HG03558 (cell line): Measurements from ENCODE around the gene EPHA3.

Source experiments
- ATAC-seq: cut with Tn5 transposase; IDR thresholded peaks from one replicate; pipeline ENCODE4 v1.9.1; 2021; ENCODE audit warnings: moderate number of reproducible peaks; ENCODE audit not compliant: unreplicated experiment; ENCODE audit errors: extremely low read depth

EPHA3 gene

DNA sequence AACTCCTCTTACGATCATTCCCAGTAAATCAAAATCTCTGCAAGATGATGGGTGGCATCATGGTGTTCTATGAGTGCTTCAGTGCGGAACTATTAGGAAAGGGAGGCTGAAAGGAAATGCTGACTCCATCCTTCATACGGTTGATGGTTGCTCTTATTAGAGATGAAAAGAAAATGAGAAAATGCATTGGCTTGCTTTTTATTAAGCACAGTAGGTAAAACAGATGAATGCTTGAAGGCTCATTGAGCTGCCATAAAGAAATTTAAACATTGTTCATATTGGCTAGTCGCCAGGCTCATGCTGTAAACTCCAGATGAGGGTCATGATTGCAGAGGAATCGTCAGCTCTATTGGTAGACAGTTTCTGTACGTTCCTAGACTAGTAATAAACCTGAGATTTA is 115.8 kb downstream of the EPHA3 start:
- no peak for ATAC-seq

DNA sequence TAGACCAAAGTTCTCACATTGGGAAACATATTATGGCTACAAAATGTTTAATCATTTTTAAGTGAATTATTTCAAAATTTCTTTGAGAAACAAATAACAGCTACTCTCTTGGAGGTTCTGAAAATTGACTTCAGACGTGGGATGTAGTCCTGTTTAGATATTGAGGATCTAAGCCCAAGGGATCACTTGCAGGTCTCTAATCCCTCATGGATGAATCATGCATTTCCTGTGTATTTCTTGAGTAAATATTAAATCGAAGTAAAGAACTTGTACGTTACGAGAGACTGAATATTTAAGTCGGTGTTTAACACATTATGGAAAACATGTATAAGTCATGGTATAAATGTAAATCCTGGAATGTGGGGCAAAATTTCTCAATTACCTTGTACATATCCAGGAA is 119.8 kb downstream of the EPHA3 start:
- no peak for ATAC-seq

DNA sequence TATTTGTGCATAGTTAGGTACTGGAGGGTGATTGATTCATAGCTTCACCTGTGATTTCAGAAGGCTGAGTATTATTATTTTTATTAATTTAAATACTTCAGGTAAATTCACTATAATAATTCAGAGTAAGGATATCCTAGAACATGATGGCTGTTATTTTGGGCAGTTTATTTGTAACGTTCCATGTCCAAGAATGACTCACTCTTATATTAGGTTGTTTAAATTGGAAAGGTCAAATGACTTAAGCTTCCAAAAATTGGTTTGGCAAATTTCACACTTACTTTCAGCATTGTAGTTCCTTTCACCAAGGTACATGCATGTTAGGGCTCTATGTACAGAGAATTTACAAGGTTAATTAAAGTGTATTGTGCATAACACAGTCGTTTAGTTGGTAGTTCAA is 120.2 kb downstream of the EPHA3 start:
- ATAC-seq = no peak

DNA sequence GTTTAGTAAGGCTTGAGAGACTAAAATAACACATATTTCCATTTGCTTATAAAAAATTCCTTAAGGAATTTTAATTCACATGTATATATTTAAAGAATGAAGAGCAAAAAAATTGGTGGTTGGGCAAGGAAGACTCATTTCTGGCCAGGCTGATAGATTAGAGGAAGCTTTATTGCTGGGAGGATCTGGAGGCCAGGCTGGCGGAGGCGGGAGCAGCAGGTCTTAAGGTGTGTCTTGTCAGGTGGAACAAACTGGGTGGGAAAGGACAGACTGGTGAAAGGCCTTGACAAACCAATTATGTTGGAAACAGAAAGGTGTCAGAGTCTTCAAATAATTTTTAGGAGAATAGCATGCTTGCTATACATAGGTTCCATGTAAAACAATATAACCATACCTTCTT is 124.7 kb downstream of the EPHA3 start:
- no peak for ATAC-seq

DNA sequence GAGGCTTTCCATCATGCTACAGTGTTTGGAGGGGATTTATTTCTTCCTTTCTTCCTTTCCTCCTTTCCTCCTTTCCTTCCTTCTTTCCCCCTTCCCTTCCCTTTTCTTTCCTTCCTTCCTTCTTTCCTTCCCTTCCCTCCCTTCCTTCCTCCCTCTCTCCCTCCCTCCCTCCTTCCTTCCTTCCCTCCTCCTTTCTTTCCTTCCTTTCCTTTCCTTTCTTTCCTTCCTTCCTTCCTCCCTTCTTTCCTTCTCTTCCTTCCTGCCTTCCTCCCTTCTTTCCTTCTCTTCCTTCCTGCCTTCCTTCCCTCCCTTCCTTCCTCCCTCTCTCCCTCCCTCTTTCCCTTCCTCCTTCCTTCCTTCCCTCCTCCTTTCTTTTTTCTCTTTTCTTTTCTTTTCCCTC is 127.2 kb downstream of the EPHA3 start:
- ATAC-seq = no peak

DNA sequence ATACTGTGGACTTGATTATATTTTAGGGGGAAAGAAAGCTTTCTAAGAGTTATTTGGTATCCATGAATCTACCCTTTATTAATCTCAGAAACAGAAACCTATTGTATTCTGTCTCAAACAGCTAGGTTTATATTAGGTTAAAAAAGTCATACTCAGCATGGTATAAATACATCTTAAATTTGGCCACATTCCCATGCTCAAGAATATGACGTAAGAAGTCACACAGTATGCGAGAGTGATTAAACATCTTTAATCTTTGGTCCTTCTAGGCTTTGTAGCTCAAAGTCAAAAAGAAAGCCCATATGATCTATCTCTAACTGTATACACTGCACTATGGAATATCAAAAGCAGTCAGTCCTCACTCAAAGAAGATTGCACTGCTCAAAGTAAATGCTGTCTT is 131.4 kb downstream of the EPHA3 start:
- ATAC-seq = no peak

DNA sequence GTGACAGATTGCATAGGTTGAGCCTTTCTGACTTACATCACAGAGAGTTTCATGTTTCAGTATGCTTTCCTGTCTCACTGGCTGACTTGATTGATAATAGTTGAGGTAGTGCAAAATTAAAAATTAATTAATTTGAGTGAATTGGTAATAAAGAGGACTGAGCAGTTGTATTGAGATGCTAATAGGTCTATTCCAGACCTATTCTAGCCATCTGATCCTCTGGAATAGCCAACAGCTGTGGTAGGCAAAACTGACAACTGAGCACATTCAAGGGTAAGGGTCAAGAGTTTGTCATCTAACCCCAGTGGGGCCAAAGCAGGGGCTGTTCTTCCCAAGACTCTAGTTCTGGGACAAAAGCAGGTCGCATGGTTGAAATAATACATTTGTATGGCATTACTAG is 132.4 kb downstream of the EPHA3 start:
- no peak for ATAC-seq

DNA sequence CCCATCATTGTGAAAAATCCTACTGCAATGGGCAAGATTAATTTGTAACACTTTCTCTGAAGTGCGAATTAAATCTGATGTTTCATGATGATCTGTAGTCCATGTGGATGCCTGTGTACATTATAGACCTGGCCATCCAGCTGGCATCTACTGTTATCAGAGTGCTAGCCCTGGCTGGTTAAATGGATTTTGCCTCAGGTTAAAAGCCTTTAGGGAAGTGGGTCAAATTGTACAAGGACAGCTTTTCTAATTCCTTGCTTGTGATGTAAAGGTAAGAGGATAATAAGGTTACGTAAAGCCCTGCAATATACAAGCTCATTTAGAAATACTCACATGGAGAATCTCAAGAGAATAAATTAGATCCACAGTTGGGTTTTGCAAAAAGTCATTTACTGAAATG is 138.2 kb downstream of the EPHA3 start:
- no peak for ATAC-seq

DNA sequence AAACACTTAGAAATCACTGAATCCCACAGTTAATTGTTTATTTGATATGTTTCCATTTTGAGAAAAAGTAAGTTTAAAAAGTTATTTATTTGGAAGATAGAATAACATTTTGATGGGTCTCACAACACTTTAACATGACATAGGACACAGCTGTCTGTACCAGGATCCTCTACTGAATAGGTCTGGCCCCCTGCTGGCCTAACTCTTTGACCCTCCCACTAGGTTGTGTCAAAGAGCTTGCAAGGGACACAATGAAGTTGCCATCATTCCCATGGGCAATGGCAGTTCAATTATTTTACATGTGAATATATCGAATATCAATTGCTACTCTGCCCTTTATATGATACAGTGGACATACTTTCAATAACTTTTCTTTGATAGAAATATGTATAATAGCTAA is 138.9 kb downstream of the EPHA3 start:
- ATAC-seq = no peak

DNA sequence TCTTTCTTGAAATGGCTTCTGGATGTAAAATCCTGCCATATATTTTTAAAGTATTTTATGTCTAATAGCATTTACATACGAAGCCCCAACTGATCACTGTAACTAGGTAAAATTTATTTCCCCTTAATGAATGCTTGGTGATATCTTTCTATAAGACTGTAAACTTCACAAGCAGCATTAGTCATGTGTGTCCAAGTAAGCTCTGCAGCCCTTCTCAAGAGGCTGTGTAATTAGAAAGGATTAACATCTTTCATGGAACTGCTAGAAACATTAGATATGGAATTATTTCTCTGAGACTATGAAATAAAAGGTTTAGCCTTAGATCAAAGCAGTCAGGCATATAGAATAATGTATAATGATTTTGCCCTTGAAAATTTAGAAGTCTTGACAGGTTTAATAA is 143.3 kb downstream of the EPHA3 start:
- no peak for ATAC-seq

DNA sequence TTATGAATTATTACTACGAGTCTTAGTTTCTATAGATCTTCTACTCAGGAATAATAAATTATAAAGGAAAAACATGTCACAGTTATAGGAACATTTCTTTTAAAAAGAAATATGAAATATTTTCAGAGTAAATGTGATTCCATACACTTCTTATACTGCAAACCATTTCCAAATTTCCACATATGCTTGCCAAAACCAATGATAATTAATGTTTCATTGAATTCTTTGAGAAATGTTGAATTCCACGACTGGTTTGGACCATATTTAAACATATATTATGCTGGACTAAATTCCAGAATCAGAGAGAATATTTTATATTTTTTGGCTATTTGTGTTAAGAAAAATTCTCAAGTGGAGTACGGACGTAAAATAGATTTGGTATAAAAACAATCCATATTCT is 144.6 kb downstream of the EPHA3 start:
- ATAC-seq = no peak

DNA sequence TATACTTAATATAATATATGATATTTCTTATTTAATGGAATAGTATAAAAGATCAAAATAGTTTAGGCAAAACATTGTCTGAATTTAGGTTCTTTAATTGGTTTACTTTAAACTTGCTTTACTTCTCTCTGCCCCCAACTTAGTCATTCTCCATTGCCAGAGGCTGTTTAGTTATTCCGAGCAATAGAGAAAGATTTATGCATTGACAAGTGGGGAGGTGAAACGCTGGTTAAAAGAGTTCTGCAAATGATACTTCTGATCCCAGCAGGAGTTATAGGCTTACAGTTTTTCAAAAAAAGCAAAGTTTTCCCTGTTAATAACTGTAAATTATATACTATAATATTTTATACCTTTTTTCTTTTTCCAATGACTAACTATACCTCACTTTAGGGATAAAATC is 145.4 kb downstream of the EPHA3 start:
- no peak for ATAC-seq

DNA sequence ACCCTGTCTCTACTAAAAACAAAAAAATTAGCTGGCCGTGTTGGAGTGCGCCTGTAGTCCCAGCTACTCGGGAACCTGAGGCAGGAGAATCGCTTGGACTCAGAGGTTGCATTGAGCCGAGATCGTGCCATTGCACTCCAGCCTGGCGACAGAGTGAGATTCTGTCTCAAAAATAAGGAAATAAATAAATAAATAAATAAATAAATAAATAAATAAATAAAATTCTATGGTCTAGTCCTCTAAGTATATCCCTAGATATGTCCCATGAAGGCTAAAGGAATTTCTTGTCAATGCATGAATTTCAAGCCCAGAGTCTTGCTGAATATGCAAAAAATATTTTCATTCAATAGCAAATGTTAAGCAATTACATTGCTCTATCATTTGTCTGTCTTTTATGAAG is 149.0 kb downstream of the EPHA3 start:
- ATAC-seq = no peak

DNA sequence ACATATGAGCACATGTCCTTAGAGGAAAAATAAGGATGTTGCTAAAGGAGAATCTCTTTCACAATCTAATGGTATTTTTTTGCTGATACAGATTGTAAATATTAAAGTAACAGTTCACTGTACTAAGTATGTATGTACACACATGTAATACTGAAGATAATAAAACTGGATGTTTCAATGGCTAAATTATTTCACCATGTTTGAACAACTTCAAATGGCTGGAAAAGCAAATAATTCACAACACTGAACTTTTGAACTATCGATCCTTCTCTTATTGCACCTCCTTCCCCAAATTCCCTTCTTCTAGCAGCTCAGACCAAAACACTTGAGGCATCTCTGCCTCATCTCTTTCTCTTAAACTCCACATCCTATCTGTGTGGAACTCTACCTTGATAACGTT is 149.5 kb downstream of the EPHA3 start:
- no peak for ATAC-seq

DNA sequence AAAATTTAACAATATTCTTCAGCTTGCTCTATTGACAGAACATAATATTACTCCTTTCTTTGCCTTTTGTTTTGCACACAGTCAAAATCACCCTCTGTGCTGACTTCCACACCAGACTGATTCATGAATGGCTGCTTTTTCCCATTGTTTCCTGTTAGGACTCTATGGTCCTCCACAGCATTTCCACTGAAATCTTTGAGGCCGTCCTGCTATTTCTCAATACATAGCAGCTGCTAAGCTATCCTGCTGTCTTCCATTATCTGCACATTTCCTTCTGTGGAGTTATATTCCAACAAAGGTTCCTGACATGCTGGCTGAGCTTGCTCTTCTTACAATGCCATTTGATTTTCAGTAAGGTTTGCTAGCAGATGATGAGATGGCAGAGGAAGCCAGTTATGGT is 153.3 kb downstream of the EPHA3 start:
- ATAC-seq = no peak

DNA sequence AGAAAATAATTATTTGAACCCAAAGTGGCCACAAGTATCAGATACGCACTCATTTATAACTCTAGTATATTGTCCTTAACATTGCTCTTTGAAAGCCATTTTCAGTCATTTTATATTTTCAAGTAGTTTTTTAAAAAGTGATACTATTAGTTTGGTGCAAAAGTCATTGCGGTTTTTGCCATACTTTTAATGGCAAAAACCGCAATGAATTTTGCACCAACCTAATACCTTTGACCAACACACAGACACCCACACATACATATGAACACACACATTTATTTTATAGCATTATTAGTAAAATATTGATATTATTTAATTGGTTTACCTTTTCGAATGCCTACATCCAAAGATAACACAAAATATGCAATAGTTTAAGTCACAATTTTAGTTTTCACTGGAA is 154.3 kb downstream of the EPHA3 start:
- ATAC-seq = no peak

DNA sequence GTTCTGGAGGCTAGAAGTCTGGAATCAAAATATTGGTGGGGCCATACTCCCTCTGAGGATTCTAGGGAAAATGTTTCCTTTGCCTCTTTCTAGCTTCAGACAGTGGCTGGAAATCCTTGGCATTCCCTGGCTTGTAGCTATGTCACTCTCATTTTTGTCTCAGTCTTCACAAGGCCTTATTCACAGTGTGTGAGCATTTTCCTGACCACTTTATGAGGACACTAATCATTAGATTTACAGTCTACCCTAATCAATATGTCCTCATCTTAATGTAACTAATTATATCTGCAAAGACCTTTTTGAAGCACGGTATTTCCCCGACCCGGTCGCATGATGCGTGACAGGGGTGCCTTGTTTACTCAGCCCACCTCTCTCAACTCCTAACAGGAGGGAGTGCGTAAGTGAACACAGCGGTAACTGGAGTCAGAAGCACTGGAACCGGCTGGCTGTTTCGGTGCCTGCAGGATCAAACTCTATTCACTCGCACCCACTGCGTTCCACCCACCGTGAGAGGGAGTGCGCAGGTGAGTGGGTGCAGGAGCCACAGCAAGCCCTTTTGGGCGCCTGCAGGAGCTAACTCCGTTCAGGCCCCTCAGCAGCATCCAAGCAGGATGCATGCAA is 155.0 kb downstream of the EPHA3 start:
- ATAC-seq = no peak

DNA sequence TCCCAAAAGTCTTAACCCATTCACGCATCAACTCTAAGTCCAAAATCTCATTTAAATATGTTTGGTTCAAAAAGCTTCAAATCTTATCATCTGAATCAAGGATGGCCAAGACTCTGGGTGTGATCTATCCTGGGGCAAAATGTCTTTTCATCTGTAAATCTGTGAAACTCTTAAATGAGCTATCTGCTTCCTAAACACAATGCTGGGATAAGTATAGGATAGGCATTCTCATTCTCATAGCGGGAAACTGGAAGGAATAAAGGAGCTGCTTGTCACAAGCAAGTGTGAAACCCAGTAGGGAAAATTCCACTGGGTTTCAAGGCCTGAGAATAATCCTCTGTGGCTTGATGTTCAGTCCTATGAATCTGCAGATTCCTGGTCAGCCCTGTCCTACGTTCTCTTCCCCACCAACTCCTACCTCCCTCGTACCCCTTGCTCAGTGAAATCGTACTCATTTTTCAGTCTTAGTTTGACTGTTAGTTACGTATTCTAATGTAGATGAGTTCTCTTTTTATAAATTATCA is 156.7 kb downstream of the EPHA3 start:
- ATAC-seq = no peak

DNA sequence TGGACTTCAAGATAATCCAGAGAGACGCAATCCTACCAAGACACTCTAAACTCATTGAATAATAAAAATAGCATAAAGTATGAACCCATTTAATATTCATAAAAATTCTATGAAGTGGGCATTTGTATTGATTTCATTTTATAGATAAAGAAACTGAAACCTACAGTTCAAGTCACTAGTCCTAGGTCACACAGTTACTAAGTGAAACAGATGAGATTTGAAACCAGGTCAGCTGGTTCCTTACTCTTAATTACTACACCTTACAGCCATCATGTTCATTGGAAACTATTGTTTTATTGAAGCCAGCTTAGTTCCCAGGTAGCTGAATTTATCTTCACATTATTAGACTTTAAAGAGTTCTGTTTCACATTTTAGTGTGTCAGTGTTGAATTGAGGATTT is 158.7 kb downstream of the EPHA3 start:
- ATAC-seq = no peak

DNA sequence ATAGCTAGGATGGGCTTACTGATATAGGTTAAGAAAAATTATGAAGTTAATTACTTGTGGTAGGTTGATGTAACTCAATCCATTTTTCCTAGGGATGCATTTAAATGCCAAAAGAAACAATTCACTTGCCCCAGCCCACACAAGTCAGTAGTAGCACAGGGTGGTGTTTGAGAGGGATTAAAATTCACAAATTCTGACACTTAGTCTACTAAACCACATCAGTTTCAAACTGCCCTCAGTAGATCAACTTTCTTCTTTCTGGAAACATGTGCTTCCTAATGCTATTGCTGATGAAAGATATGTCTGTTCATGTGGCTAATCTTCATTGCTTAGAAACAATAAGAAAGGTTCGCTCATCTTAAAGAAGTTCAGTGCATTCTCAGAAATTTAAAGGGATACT is 160.6 kb downstream of the EPHA3 start:
- ATAC-seq = no peak

DNA sequence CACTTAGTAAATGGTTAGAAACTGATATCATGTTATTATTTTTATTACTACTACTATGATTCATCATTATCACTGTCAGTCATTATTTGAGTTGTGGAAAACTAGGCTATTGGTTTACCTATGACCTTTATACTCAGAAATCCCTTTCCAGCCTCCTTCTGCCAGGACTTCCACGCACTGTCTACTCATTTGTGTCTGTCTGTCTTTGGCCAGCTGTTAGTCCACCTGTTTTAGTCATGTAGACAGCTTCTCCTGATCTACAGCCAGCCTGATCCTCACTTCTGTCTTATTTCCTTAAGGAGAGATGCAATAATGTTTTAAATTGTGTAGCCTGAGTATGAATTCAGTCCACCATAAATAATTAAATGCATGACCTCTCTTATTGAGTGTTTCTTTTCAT is 162.8 kb downstream of the EPHA3 start:
- no peak for ATAC-seq

DNA sequence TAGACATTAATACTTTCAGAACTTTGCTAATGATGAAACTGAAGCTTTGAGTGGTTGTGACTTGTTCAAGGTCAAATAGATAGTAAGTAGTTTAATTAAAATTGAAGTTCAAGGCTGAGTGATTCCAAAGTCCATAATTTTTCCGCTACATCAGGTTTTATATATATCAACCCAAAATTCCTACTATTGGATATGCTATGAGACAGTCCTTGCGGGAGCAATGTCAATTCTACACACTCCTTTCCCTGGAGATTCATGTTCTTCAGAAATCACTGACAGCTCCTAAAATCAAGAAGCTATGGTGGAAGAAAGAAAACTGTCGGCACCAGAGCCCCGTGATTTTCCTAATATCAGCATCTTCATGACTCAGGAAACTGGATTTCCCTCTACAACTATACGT is 167.6 kb downstream of the EPHA3 start:
- ATAC-seq = no peak

DNA sequence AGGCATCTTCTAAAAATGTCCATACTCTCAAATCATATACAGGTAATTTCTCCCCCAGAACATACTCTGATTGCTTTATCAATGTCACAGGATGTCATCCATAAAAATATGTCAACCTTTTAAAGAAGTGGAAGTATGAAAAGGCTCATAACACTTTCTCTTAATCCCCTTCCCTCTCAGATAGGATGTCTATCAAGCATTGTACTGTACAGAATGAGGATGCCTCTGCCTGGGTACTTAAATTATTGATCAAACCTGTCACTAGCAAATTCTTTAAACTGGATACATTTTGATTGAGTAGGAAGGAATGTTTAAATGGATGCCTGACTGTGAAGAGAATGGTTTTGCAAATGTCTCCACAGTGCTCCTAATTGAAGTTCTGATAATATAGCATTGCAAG is 168.7 kb downstream of the EPHA3 start:
- ATAC-seq = no peak
